RWPE1 (cell line): ENCODE data around the gene PTCD1.
"Not testable (repeated sequence)": the region's sequence is repeated elsewhere in the genome, so short reads cannot be mapped to it uniquely, and the experiment has no call there.

Experiments used
- CTCF ChIA-PET: fragments of 350-600 bp; sonication (Branson Sonifier 250); formaldehyde crosslinking; extraction: SDS; loops from one replicate; lab custom pipeline; 2021; lab: Yijun Ruan, JAX
- POLR2A ChIA-PET: fragments of 400-600 bp; formaldehyde crosslinking; extraction: SDS; loops from one replicate; lab custom pipeline; 2020; ENCODE audit warnings: antibody characterized with exemption; ENCODE audit not compliant: low non-redundant PET; lab: Yijun Ruan, JAX
- DNase-seq: peaks from one replicate; pipeline ENCODE4 v3.0.0; 2012; ENCODE audit warnings: low spot score
- H3K27ac ChIP-seq: fragments of 450-650 bp; 2 replicates; pipeline ENCODE4 v1.5.1; 2017
- TF ChIP-seq, protein P1 (sequence below): fragments of 450-650 bp; conservative IDR thresholded peaks from 2 replicates; pipeline ENCODE4 v1.5.1; 2017; ENCODE audit warnings: low read depth, mild to moderate bottlenecking

The PTCD1 gene

DNA sequence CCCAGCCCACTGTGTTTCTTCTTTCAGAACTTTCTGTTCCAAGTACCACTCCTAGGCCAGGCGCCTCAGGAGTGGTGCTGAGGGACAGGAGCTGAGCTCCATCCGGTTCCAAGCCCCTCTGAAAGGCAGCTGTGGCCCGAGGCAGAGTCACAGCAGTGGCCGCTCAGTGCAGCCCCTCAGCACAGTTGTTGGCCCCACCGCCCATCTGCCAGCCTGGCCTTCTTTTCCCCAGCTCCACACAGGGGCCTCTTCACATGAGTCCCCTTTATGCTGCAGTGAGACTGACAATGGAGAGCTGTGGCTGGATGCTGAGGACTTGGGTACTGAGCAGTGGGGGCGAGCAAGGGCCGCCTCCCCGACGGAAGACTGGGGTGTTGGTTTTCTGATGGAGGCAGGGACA is 20.3 kb downstream of the PTCD1 start:
- DNase-seq: no peak
- CTCF ChIA-PET: interaction anchor here (0.9 kb wide), 1 partner anchor 491 kb away, joined by 3 read pairs; no protein-coding TSS in a partner anchor
- POLR2A ChIA-PET: no interaction called here
- H3K27ac ChIP-seq: peak overlapping the region; percentile 14
- TF ChIP-seq, protein P1, sequence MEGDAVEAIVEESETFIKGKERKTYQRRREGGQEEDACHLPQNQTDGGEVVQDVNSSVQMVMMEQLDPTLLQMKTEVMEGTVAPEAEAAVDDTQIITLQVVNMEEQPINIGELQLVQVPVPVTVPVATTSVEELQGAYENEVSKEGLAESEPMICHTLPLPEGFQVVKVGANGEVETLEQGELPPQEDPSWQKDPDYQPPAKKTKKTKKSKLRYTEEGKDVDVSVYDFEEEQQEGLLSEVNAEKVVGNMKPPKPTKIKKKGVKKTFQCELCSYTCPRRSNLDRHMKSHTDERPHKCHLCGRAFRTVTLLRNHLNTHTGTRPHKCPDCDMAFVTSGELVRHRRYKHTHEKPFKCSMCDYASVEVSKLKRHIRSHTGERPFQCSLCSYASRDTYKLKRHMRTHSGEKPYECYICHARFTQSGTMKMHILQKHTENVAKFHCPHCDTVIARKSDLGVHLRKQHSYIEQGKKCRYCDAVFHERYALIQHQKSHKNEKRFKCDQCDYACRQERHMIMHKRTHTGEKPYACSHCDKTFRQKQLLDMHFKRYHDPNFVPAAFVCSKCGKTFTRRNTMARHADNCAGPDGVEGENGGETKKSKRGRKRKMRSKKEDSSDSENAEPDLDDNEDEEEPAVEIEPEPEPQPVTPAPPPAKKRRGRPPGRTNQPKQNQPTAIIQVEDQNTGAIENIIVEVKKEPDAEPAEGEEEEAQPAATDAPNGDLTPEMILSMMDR: no peak

DNA sequence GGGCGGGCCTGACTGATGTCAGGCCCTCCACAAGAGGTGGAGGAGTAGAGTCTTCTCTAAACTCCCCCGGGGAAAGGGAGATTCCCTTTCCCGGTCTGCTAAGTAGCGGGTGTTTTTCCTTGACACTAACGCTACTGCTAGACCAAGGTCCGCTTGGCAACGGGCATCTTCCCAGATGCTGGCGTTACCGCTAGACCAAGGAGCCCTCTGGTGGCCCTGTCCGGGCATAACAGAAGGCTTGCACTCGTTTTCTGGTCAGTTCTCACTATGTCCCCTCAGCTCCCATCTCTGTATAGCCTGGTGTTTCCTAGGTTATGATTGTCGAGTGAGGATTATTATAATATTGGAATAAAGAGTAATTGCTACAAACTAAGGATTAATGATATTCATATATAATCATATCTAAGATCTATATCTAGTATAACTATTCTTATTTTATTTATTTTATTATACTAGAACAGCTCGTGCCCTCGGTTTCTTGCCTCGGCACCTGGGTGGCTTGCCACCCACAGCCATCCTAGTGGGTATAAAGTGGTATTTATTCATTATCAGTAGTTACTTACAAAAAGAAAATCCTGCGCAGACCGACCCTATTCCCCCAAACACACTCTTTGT is 23.0 kb downstream of the PTCD1 start:
- DNase-seq, POLR2A ChIA-PET, H3K27ac ChIP-seq: not testable (repeated sequence)
- CTCF ChIA-PET: interaction anchor here (0.6 to 1.0 kb wide), 8 partner anchors 10 to 592 kb away, joined by 3 to 5 read pairs (median 4); no protein-coding TSS in a partner anchor
- TF ChIP-seq, protein P1: peak; percentile 83

DNA sequence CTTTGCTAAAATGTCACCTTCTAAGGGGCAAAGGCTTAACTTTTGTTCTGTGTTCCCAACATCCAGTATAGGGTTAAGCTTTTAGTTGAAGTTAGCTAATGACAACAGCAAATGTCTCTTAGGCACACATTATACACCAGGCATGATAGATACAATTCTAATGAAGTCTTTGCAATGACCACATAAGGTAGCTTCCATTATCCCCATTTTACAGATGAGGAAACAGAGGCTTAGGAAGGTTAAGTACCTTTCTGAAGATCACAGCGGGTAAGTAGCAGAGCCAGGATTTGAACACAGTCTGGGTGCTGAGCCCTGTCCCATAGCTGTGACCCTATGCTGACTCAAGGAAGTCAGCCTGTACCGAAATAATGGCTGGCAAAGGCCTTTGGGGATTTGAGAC is 28.0 kb downstream of the PTCD1 start:
- H3K27ac ChIP-seq: no peak overlapping the region
- ChIA-PET POLR2A (no interaction called here), CTCF (no interaction called here)
- TF ChIP-seq, protein P1: no peak
- no peak for DNase-seq

DNA sequence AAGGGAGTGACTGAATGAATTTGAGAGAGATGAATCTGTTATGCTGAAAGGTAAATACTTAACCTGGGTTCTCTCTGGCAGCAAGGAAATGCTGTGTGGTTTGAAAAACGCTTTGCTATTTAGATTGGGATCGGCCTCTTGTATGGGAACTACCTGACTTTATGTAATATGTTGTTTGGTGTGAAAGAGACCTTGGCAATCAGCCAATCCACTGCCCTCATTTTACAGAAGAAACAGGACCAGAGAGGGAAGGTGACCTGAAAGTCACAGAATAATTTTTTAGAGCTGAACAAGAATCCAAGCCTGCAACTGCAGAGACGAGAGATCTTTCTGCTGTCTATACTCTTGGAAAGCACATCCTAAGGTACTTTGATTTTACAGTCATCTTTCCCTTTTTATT is 28.8 kb downstream of the PTCD1 start:
- no peak overlapping the region for H3K27ac ChIP-seq
- TF ChIP-seq, protein P1: no peak
- DNase-seq: peak; percentile 39

DNA sequence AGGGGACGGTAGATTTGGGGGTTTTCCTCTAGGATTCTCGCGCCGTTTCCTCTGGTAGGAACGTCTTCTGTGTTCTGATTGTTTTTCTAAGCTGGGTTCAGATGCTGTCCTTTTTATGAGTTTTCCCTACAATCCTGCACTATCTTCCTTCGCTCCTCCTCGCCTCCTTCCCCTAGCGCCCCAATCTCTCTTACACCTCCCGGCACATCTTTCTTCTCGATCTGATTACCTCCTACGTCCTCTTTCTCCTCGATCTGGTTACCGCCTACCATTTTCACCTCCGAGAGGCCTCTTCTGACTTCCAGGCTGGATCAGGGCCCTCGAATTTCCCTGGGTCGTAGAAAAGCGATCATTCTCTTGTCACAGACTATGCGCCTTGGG is 29.4 kb downstream of the PTCD1 start:
- TF ChIP-seq, protein P1: no peak
- H3K27ac ChIP-seq: peak overlapping the region; percentile 96
- DNase-seq: no peak
- POLR2A ChIA-PET: interaction anchor here (0.8 kb wide), 1 partner anchor 47 kb away, joined by 3 read pairs; no protein-coding TSS in a partner anchor
- CTCF ChIA-PET: interaction anchor here (0.7 kb wide), 1 partner anchor 43 kb away, joined by 3 read pairs; no protein-coding TSS in a partner anchor

More for the DNA sequence above, 28.8 kb downstream of the PTCD1 start:
- CTCF ChIA-PET: no interaction called here
- POLR2A ChIA-PET: interaction anchor here (0.6 kb wide), 1 partner anchor 42 kb away, joined by 3 read pairs; no protein-coding TSS in a partner anchor

DNA sequence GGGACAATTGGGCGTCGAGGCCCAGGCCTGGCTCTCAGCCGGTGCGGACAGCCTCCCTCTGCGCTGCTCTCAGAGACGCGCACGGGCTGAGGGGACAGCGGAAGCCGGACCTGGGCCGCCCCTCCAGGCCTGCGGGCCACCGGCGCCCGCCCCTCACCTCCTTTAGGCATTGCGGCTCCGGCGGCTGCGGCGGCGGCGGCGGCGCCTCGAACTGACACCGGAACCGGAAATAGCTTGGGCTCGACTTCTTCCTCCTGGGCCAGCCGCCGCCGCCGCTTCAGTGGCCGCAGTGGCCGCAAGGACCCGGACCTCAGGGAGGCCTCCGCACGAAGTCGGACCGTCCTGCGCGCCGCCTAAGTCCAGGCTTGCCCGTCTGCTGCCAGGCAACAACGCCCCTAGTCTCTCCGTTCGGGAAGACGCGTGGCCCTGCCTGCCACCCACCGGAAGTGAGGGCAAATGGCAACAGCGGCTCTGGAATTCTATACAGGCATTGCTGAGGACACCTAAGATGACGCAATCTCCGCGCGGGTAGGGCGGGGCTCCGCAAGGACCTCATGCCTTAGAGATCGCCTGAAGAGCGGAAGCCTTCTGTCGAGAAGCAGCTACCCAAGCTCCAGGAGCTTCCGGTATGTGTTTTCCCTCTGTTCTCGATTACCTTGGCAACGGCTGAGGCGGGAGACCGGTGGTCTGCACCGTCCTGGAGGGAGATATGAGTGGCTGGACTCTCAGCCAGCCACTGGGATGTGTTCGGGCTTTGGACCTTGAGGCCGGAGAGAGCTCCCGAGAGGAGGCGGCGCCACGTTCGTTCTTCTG is 30.0 kb downstream of the PTCD1 start, which contains the start of the genes BUD31 and PDAP1:
BUD31 (plus strand) TSS at position 591 of the 813 bp plus-strand sequence. CDS start 2,124 bp downstream, outside the sequence.
PDAP1 (minus strand) TSS at position 219 of the 813 bp plus-strand sequence; CDS start at position 170, 49 bp downstream.
- ChIA-PET CTCF (interaction anchor here (0.7 kb wide), 1 partner anchor 43 kb away, joined by 3 read pairs; no protein-coding TSS in a partner anchor), POLR2A (interaction anchor here (0.6 to 0.8 kb wide), 3 partner anchors 10 to 46 kb away, joined by 3 to 4 read pairs (median 3); no protein-coding TSS in a partner anchor)
- H3K27ac ChIP-seq: peak within 1 kb of the TSS; percentile 96
- peak; percentile 93 for DNase-seq
- TF ChIP-seq, protein P1: no peak
